ENCODE data around the gene DENND5B.

DNA sequence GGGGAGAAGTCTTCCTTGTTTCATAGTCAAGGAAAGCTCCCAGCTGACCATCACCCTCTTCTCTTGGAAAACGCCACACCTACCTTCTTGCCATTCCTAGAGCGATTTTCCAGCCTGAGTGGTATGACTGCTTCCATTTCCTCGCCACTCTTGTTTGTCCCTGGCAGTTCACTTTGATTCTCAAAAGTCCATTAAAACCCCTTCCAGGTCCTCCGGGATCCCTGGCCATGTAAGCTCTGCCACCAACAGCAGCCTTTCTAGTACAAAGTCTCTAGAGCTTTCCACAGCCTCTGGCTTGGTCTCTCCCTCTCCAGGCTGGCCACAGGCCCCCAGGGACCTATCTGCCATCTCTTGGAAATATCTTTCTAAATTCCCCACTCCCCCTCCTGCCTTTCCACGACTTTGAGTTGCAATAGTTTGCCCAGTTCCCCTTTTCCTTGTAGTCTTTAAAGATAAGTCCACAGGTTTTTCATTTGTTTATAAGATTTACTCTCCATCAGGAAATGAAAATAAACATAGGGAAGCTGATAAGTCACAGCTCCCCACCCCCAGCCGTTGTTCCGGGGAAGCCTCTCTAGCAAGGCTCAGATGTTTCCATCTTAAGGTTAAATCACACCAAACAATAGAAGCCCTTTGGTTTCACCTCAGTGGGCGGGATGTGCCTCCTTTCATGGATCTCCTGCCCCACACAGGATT is 222.1 kb downstream of the DENND5B start:
- TF ChIP-seq, protein P1, sequence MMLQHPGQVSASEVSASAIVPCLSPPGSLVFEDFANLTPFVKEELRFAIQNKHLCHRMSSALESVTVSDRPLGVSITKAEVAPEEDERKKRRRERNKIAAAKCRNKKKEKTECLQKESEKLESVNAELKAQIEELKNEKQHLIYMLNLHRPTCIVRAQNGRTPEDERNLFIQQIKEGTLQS (IDR thresholded peaks at IDR 0.05; ENCODE audit: borderline replicate concordance, extremely low read depth, low read depth, low read length): no peak
- TF ChIP-seq, protein P2, sequence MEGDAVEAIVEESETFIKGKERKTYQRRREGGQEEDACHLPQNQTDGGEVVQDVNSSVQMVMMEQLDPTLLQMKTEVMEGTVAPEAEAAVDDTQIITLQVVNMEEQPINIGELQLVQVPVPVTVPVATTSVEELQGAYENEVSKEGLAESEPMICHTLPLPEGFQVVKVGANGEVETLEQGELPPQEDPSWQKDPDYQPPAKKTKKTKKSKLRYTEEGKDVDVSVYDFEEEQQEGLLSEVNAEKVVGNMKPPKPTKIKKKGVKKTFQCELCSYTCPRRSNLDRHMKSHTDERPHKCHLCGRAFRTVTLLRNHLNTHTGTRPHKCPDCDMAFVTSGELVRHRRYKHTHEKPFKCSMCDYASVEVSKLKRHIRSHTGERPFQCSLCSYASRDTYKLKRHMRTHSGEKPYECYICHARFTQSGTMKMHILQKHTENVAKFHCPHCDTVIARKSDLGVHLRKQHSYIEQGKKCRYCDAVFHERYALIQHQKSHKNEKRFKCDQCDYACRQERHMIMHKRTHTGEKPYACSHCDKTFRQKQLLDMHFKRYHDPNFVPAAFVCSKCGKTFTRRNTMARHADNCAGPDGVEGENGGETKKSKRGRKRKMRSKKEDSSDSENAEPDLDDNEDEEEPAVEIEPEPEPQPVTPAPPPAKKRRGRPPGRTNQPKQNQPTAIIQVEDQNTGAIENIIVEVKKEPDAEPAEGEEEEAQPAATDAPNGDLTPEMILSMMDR (IDR thresholded peaks at IDR 0.05 in 2 of 3, conservative IDR thresholded peaks at IDR 0.05 in 1 of 3; ENCODE audit: control insufficient read depth in 2 of 3, extremely low read depth in 1 of 3, insufficient read depth in 1 of 3, low read depth in 3 of 3, low read length in 3 of 3): no peak
- no peak for TF ChIP-seq EZH2 (IDR thresholded peaks at IDR 0.05; ENCODE audit: borderline replicate concordance, control insufficient read depth, low read depth, low read length)
- no peak for TF ChIP-seq NR2C2 (IDR thresholded peaks at IDR 0.05; ENCODE audit: borderline replicate concordance, control insufficient read depth, insufficient read length, low read depth)
- TF ChIP-seq IKZF1 (conservative IDR thresholded peaks at IDR 0.05): no peak
- TF ChIP-seq NFIC (IDR thresholded peaks at IDR 0.05; ENCODE audit: low read depth, low read length): no peak
- TF ChIP-seq RB1 (IDR thresholded peaks at IDR 0.05; ENCODE audit: borderline replicate concordance): no peak
- TF ChIP-seq, protein P3, sequence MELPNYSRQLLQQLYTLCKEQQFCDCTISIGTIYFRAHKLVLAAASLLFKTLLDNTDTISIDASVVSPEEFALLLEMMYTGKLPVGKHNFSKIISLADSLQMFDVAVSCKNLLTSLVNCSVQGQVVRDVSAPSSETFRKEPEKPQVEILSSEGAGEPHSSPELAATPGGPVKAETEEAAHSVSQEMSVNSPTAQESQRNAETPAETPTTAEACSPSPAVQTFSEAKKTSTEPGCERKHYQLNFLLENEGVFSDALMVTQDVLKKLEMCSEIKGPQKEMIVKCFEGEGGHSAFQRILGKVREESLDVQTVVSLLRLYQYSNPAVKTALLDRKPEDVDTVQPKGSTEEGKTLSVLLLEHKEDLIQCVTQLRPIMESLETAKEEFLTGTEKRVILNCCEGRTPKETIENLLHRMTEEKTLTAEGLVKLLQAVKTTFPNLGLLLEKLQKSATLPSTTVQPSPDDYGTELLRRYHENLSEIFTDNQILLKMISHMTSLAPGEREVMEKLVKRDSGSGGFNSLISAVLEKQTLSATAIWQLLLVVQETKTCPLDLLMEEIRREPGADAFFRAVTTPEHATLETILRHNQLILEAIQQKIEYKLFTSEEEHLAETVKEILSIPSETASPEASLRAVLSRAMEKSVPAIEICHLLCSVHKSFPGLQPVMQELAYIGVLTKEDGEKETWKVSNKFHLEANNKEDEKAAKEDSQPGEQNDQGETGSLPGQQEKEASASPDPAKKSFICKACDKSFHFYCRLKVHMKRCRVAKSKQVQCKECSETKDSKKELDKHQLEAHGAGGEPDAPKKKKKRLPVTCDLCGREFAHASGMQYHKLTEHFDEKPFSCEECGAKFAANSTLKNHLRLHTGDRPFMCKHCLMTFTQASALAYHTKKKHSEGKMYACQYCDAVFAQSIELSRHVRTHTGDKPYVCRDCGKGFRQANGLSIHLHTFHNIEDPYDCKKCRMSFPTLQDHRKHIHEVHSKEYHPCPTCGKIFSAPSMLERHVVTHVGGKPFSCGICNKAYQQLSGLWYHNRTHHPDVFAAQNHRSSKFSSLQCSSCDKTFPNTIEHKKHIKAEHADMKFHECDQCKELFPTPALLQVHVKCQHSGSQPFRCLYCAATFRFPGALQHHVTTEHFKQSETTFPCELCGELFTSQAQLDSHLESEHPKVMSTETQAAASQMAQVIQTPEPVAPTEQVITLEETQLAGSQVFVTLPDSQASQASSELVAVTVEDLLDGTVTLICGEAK (IDR thresholded peaks at IDR 0.05; ENCODE audit: borderline replicate concordance): no peak
- TF ChIP-seq CREB1 (IDR thresholded peaks at IDR 0.05; ENCODE audit: low read depth): no peak
- TF ChIP-seq, protein P4, sequence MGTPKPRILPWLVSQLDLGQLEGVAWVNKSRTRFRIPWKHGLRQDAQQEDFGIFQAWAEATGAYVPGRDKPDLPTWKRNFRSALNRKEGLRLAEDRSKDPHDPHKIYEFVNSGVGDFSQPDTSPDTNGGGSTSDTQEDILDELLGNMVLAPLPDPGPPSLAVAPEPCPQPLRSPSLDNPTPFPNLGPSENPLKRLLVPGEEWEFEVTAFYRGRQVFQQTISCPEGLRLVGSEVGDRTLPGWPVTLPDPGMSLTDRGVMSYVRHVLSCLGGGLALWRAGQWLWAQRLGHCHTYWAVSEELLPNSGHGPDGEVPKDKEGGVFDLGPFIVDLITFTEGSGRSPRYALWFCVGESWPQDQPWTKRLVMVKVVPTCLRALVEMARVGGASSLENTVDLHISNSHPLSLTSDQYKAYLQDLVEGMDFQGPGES (IDR thresholded peaks at IDR 0.05): no peak
- no peak for TF ChIP-seq POLR2AphosphoS2 (IDR thresholded peaks at IDR 0.05; ENCODE audit: low read depth, low read length)
- TF ChIP-seq POLR2A (IDR thresholded peaks at IDR 0.05; ENCODE audit: low read depth, low read length): no peak

All from GM12878 (cell line).